GM12874 (cell line): Measurements from ENCODE around the gene THSD7B.

Source experiments
- TF ChIP-seq, protein P1 (sequence below): IDR thresholded peaks from 2 replicates; pipeline ENCODE4 v1.5.1; 2011; ENCODE audit warnings: low read depth, mild to moderate bottlenecking, control low read depth, low read length, moderate library complexity; ENCODE audit not compliant: insufficient read depth

THSD7B gene

DNA sequence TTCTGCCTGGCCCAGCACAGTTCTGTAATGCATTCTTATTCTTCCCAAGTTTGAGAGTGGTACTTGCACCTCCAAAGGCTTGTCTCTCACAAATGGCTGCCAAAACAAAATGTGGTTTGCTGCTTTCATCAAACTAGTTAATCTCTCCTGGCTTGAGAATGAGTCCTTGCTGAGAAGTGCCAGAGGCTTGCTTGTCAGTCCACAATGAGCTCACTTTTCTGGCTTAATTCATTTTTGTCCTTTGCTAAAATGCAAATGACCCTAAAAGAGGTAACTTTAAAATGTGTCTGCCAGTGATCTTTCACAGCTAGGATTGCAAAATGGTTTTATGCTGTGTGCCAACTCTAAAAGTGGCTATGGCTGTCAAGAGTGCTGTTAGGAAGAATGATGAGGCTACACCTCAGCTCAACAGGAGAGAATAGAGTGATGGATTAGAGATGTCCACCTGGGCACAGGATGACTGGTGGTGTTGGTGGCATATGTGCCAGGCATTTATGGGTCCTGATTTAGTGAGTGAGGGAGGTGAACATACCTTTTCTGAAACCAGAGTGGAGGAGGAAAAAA is 907.7 kb downstream of the THSD7B start:
- TF ChIP-seq, protein P1, sequence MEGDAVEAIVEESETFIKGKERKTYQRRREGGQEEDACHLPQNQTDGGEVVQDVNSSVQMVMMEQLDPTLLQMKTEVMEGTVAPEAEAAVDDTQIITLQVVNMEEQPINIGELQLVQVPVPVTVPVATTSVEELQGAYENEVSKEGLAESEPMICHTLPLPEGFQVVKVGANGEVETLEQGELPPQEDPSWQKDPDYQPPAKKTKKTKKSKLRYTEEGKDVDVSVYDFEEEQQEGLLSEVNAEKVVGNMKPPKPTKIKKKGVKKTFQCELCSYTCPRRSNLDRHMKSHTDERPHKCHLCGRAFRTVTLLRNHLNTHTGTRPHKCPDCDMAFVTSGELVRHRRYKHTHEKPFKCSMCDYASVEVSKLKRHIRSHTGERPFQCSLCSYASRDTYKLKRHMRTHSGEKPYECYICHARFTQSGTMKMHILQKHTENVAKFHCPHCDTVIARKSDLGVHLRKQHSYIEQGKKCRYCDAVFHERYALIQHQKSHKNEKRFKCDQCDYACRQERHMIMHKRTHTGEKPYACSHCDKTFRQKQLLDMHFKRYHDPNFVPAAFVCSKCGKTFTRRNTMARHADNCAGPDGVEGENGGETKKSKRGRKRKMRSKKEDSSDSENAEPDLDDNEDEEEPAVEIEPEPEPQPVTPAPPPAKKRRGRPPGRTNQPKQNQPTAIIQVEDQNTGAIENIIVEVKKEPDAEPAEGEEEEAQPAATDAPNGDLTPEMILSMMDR, result no peak

- TF ChIP-seq, protein P1, result no peak
Observed at GRCh38 chr2:137674991-137675390, 909.6 kb downstream of the THSD7B start.

DNA sequence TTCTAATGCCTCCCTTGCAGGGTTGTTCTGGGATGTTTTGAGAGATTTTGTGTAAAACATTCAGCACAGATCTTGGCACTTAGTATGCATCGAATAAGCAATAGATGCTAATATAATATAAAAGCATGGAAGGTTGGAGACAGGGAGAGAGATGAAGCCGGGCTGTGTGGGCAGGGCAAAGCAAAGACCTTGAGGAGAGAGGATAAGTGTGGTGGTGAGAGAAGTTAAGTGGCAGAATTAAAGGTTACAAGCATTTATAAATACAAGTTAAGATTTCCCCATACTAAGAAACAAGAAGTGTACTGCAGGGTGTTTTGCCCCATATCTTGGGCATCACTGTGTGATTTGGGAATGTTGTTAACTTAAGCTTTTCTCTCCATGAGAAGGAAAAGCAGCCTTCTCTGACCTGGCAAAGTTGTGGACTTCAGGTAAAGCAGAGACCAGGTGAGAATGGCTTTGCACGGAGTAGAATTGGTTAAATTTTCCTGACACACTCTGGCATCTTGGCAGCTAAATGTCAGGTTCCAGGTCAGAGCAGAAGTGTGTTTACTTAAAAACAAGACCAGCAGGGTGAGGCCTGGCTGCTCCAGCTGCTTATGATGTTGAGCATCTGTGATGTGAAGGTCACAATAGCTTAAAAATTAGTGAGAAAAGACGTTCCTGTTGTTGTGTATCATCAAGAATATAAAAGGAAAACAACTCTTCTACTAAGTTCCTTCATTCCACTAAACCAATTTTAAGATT is 910.4 kb downstream of the THSD7B start:
- TF ChIP-seq, protein P1, result no peak

DNA sequence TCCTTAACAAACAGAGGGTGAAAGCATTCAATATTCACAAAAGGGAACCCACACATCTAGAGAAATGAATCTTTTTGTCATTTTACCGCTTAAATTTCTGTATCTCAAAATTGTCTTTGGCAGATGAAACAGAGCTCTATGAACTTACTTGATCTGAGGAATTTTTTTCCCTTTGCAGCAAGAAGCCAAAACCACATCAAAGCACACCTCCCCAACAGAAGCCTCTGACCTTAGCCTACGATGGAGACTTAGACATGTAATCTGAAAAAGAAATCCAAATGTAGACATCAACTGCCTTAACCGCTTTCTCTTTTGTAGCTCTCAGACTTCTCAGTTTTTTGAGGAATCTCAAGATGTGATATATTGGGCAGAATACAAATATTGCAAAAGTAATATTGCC is 911.0 kb downstream of the THSD7B start:
- TF ChIP-seq, protein P1, result no peak

GRCh38 chr2:137677466-137677865 is 912.1 kb downstream of the THSD7B start:
- TF ChIP-seq, protein P1, result no peak

DNA sequence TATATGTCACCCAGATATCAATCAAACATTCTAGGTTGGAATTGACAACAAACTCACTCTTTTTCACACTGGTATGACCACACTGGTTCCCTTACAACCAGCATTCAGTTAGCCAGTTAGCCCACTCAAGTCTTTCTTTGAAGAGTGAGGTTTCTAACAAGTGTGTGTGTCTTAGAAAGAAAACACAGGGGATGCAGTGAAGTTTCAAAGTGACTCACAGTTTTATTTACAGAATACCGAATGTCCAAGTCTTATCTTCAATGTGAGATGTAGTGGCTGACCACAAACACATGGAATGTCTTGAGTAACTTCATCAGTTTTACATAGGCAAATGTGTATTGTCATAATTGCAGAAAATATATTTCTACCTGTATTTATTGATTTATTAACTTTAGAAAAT is 924.2 kb downstream of the THSD7B start:
- TF ChIP-seq, protein P1, result no peak

GRCh38 chr2:137693534-137693933 is 928.2 kb downstream of the THSD7B start:
- TF ChIP-seq, protein P1, result no peak
